Vagina (tissue), 2 donors: ENCODE results near the gene DHX35.

ENCODE experiments used
- CTCF ChIP-seq, 3 experiments: fragments of 450-650 bp in 2 of 3; fragments of 200-600 bp in 1 of 3; sonication (generic) in 1 of 3; IDR thresholded peaks; one replicate each; pipeline ENCODE4 v1.5.1; 2017 to 2019; ENCODE audit warnings: antibody characterized with exemption in 3 of 3, mild to moderate bottlenecking in 2 of 3, moderate library complexity in 2 of 3
- POLR2A ChIP-seq, 2 donors: fragments of 450-650 bp; IDR thresholded peaks; one replicate each; pipeline ENCODE4 v1.6.1; 2017; ENCODE audit warnings: antibody characterized with exemption in 2 of 2, mild to moderate bottlenecking in 2 of 2, moderate library complexity in 2 of 2

GRCh38 chr20:38951611-38952010 lies 10.5 kb upstream of the DHX35 start:
- TF ChIP-seq CTCF (IDR thresholded peaks at IDR 0.05): no peak
- TF ChIP-seq POLR2A (IDR thresholded peaks at IDR 0.05): no peak
